ENCODE measurements around the gene NRG3.

NRG3 gene

DNA sequence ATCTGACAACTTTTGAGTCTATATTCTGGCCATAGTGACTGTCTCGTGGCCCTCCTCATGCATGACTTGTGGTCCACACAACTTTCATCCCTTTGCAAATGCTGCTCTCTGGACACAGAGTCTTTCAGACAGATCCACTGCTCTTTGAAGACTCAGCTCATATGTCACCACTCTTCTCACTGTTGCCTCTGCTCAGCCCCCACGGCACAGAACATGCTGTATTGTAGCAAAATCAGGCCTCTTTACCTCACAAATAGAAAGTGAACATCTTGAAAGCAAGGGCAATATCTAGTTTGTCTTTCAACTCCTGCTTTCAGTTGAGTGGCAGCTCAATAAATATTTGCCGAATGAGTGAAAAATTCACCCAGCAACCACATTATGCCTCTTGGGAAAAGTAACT is 443.5 kb downstream of the NRG3 start:
- Histone ChIP-seq H3K79me1 (ENCODE audit: low read length) (no peaks in the 10 kb centered on the region), H4K91ac (ENCODE audit: low read depth, low read length) (no peak overlapping the region), H3K4ac (ENCODE audit: low read depth, low read length) (no peak overlapping the region), H3K9ac (ENCODE audit: low read length) (no peak overlapping the region), H3K4me2 (ENCODE audit: low read length) (no peak overlapping the region), H4K8ac (ENCODE audit: low read depth, low read length) (no peak overlapping the region), H4K12ac (ENCODE audit: low read depth, low read length) (no peak overlapping the region), H2BK120ac (ENCODE audit: insufficient read depth, low read length, poor library complexity) (no peak overlapping the region), H2BK12ac (ENCODE audit: low read length) (no peak overlapping the region), H3K18ac (ENCODE audit: low read length) (no peak overlapping the region), H3K4me3 (ENCODE audit: low read depth, low read length) (no peak overlapping the region), H3K4me1 (ENCODE audit: control insufficient read depth in 1 of 2, insufficient read depth in 2 of 2, low read length in 2 of 2) (no peaks in the 10 kb centered on the region), H2AFZ (ENCODE audit: insufficient read depth, low read length, poor library complexity) (no peak overlapping the region), H3K14ac (ENCODE audit: low read length) (no peak overlapping the region), H3K23ac (ENCODE audit: low read length) (no peak overlapping the region), H3K27ac (ENCODE audit: low read depth, low read length) (no peak overlapping the region), H3K79me2 (ENCODE audit: control insufficient read depth, insufficient read depth, low read length, poor library complexity) (no peaks in the 10 kb centered on the region), H2BK5ac (ENCODE audit: low read depth, low read length, poor library complexity) (no peak overlapping the region), H2AK5ac (ENCODE audit: low read length) (no peak overlapping the region), H3K27me3 (ENCODE audit: insufficient read depth, low read length) (no peaks in the 10 kb centered on the region), H3K36me3 (ENCODE audit: control insufficient read depth in 1 of 2, insufficient read depth in 2 of 2, low read length in 2 of 2) (no peaks in the 10 kb centered on the region), H3K9me3 (ENCODE audit: insufficient read depth, low read depth, low read length) (no peaks in the 10 kb centered on the region)
- whole genome bisulfite sequencing (ENCODE audit: extremely low coverage, insufficient coverage, insufficient read length): no CpG with 5 or more reads among the region's 3 CpGs
- no peak for DNase-seq

DNA sequence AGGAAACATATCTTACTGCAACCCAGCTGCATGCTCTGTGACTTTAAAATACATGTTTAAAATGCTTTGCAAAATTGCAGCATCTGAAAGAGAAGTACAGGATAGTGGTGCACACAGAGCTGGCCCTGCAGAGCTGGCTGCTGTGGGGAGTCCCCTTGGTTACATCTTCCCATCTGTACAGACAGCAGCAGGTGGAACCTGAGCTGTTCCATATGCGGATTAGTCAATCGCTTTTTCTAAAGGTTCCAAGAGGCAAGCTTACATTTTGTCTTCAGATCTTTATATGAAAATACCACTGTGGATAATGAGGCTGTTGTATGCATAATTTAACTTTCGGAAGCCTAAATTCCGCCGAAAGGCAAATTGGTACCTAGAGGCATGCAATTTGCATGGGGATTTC is 444.1 kb downstream of the NRG3 start:
- Histone ChIP-seq H3K79me2 (ENCODE audit: control insufficient read depth, insufficient read depth, low read length, poor library complexity) (no peaks in the 10 kb centered on the region), H3K27me3 (ENCODE audit: insufficient read depth, low read length) (no peaks in the 10 kb centered on the region), H3K4me2 (ENCODE audit: low read length) (no peak overlapping the region), H2AFZ (ENCODE audit: insufficient read depth, low read length, poor library complexity) (no peak overlapping the region), H3K4me1 (ENCODE audit: control insufficient read depth in 1 of 2, insufficient read depth in 2 of 2, low read length in 2 of 2) (no peaks in the 10 kb centered on the region), H2AK5ac (ENCODE audit: low read length) (no peak overlapping the region), H4K8ac (ENCODE audit: low read depth, low read length) (no peak overlapping the region), H3K9ac (ENCODE audit: low read length) (no peak overlapping the region), H4K12ac (ENCODE audit: low read depth, low read length) (no peak overlapping the region), H3K18ac (ENCODE audit: low read length) (no peak overlapping the region), H3K36me3 (ENCODE audit: control insufficient read depth in 1 of 2, insufficient read depth in 2 of 2, low read length in 2 of 2) (no peaks in the 10 kb centered on the region), H3K79me1 (ENCODE audit: low read length) (no peaks in the 10 kb centered on the region), H3K4ac (ENCODE audit: low read depth, low read length) (no peak overlapping the region), H3K23ac (ENCODE audit: low read length) (no peak overlapping the region), H3K14ac (ENCODE audit: low read length) (no peak overlapping the region), H2BK5ac (ENCODE audit: low read depth, low read length, poor library complexity) (no peak overlapping the region), H2BK12ac (ENCODE audit: low read length) (no peak overlapping the region), H3K27ac (ENCODE audit: low read depth, low read length) (no peak overlapping the region), H3K9me3 (ENCODE audit: insufficient read depth, low read depth, low read length) (no peaks in the 10 kb centered on the region), H4K91ac (ENCODE audit: low read depth, low read length) (no peak overlapping the region), H2BK120ac (ENCODE audit: insufficient read depth, low read length, poor library complexity) (no peak overlapping the region), H3K4me3 (ENCODE audit: low read depth, low read length) (no peak overlapping the region)
- DNase-seq: no peak
- no CpG with 5 or more reads among the region's 5 CpGs for WGBS (ENCODE audit: extremely low coverage, insufficient coverage, insufficient read length)

DNA sequence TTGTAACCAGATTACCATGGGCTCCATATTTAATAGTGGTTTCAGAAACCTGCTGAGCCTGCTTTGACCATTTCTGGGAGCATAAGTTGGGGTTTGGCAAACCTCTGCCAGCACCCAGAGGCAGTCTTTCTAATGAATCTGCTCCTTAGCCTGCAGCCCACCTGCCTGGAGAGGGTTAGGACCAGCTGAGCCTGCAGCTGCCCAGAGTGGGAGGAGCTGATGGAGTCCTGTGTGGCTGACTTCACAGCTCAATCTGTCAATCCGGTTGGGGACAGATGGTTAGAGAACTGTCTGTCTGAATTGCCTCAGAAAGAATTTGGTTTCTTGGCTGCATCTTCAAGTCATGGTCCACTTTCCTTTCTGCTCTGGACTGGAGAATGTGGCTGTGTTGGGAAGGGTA is 444.6 kb downstream of the NRG3 start:
- Histone ChIP-seq H3K36me3 (ENCODE audit: control insufficient read depth in 1 of 2, insufficient read depth in 2 of 2, low read length in 2 of 2) (no peaks in the 10 kb centered on the region), H2AK5ac (ENCODE audit: low read length) (no peak overlapping the region), H2BK12ac (ENCODE audit: low read length) (no peak overlapping the region), H4K12ac (ENCODE audit: low read depth, low read length) (no peak overlapping the region), H3K4ac (ENCODE audit: low read depth, low read length) (no peak overlapping the region), H3K79me1 (ENCODE audit: low read length) (no peaks in the 10 kb centered on the region), H3K4me2 (ENCODE audit: low read length) (no peak overlapping the region), H2BK120ac (ENCODE audit: insufficient read depth, low read length, poor library complexity) (no peak overlapping the region), H3K14ac (ENCODE audit: low read length) (no peak overlapping the region), H4K8ac (ENCODE audit: low read depth, low read length) (no peak overlapping the region), H3K9me3 (ENCODE audit: insufficient read depth, low read depth, low read length) (no peaks in the 10 kb centered on the region), H2BK5ac (ENCODE audit: low read depth, low read length, poor library complexity) (no peak overlapping the region), H3K27ac (ENCODE audit: low read depth, low read length) (no peak overlapping the region), H3K4me1 (ENCODE audit: control insufficient read depth in 1 of 2, insufficient read depth in 2 of 2, low read length in 2 of 2) (no peaks in the 10 kb centered on the region), H3K79me2 (ENCODE audit: control insufficient read depth, insufficient read depth, low read length, poor library complexity) (no peaks in the 10 kb centered on the region), H3K23ac (ENCODE audit: low read length) (no peak overlapping the region), H3K4me3 (ENCODE audit: low read depth, low read length) (no peak overlapping the region), H4K91ac (ENCODE audit: low read depth, low read length) (no peak overlapping the region), H2AFZ (ENCODE audit: insufficient read depth, low read length, poor library complexity) (no peak overlapping the region), H3K27me3 (ENCODE audit: insufficient read depth, low read length) (no peaks in the 10 kb centered on the region), H3K9ac (ENCODE audit: low read length) (no peak overlapping the region), H3K18ac (ENCODE audit: low read length) (no peak overlapping the region)
- DNase-seq: no peak
- no CpG with 5 or more reads among the region's 1 CpG for WGBS (ENCODE audit: extremely low coverage, insufficient coverage, insufficient read length)

DNA sequence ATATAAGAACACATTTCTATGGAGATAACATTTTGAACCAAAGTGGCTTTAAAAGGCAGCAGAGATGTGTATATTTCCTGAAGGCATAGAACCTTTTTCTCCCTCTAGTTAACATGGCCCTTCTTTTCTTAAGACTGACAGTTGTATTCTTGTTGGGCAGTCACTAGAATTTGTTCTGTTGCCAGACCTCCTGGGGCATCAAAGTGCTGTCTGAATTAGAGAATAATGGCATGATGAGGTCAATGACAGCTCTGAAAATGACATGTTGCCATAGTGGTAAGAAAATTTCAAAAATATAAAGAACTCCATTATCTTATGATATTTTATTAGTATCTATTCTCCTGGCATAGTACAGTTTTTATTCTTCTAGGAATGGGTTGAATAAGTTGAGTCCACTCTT is 446.7 kb downstream of the NRG3 start:
- no peak overlapping the region for H3K4me3 ChIP-seq (ENCODE audit: low read depth, low read length)
- no peaks in the 10 kb centered on the region for H3K79me1 ChIP-seq (ENCODE audit: low read length)

DNA sequence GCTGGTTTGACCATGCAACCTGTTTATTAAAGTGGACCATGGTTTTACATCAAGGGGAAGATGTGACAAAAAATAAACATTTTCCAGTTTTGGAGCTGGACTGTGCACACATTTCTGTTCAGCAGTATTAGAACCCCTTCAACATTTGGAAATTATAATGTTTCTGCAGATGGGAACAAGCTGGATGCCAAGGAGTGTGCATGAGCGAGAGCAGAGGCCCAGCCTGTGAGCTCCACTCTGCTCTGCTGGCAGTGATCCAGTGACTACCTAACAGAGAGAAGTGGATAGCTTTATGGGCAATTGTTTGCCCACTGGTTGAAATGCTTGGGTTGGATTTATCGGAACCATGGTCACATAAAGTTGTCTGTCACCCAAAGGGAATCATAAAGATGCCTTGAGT is 456.7 kb downstream of the NRG3 start:
- no peak overlapping the region for H3K14ac ChIP-seq (ENCODE audit: low read length)
- no peak for DNase-seq
- no peak overlapping the region for H3K4me2 ChIP-seq (ENCODE audit: low read length)
- no peaks in the 10 kb centered on the region for H3K79me2 ChIP-seq (ENCODE audit: control insufficient read depth, insufficient read depth, low read length, poor library complexity)
- H4K8ac ChIP-seq (ENCODE audit: low read depth, low read length): no peak overlapping the region
- H2BK5ac ChIP-seq (ENCODE audit: low read depth, low read length, poor library complexity): no peak overlapping the region
- no peaks in the 10 kb centered on the region for H3K79me1 ChIP-seq (ENCODE audit: low read length)
- H2AK5ac ChIP-seq (ENCODE audit: low read length): no peak overlapping the region
- no peak overlapping the region for H3K27ac ChIP-seq (ENCODE audit: low read depth, low read length)
- H2AFZ ChIP-seq (ENCODE audit: insufficient read depth, low read length, poor library complexity): no peak overlapping the region
- no peak overlapping the region for H3K23ac ChIP-seq (ENCODE audit: low read length)
- no peaks in the 10 kb centered on the region for H3K36me3 ChIP-seq (ENCODE audit: control insufficient read depth in 1 of 2, insufficient read depth in 2 of 2, low read length in 2 of 2)
- no peaks in the 10 kb centered on the region for H3K4me1 ChIP-seq (ENCODE audit: control insufficient read depth in 1 of 2, insufficient read depth in 2 of 2, low read length in 2 of 2)
- no peak overlapping the region for H2BK12ac ChIP-seq (ENCODE audit: low read length)
- H3K4ac ChIP-seq (ENCODE audit: low read depth, low read length): no peak overlapping the region
- H4K12ac ChIP-seq (ENCODE audit: low read depth, low read length): no peak overlapping the region
- no CpG with 5 or more reads among the region's 2 CpGs for WGBS (ENCODE audit: extremely low coverage, insufficient coverage, insufficient read length)
- H3K9me3 ChIP-seq (ENCODE audit: insufficient read depth, low read depth, low read length): no peaks in the 10 kb centered on the region
- H3K18ac ChIP-seq (ENCODE audit: low read length): no peak overlapping the region
- H4K91ac ChIP-seq (ENCODE audit: low read depth, low read length): no peak overlapping the region
- no peak overlapping the region for H3K4me3 ChIP-seq (ENCODE audit: low read depth, low read length)
- no peak overlapping the region for H2BK120ac ChIP-seq (ENCODE audit: insufficient read depth, low read length, poor library complexity)
- H3K9ac ChIP-seq (ENCODE audit: low read length): no peak overlapping the region
- H3K27me3 ChIP-seq (ENCODE audit: insufficient read depth, low read length): no peaks in the 10 kb centered on the region

More for the DNA sequence above, 446.7 kb downstream of the NRG3 start:
- no peaks in the 10 kb centered on the region for H3K27me3 ChIP-seq (ENCODE audit: insufficient read depth, low read length)
- no peak overlapping the region for H2BK5ac ChIP-seq (ENCODE audit: low read depth, low read length, poor library complexity)
- H3K4me2 ChIP-seq (ENCODE audit: low read length): no peak overlapping the region
- no peaks in the 10 kb centered on the region for H3K79me2 ChIP-seq (ENCODE audit: control insufficient read depth, insufficient read depth, low read length, poor library complexity)
- H3K14ac ChIP-seq (ENCODE audit: low read length): no peak overlapping the region
- H2BK12ac ChIP-seq (ENCODE audit: low read length): no peak overlapping the region
- H4K12ac ChIP-seq (ENCODE audit: low read depth, low read length): no peak overlapping the region
- H3K4ac ChIP-seq (ENCODE audit: low read depth, low read length): no peak overlapping the region
- H3K27ac ChIP-seq (ENCODE audit: low read depth, low read length): no peak overlapping the region
- no peaks in the 10 kb centered on the region for H3K4me1 ChIP-seq (ENCODE audit: control insufficient read depth in 1 of 2, insufficient read depth in 2 of 2, low read length in 2 of 2)
- H3K9me3 ChIP-seq (ENCODE audit: insufficient read depth, low read depth, low read length): no peaks in the 10 kb centered on the region
- H3K36me3 ChIP-seq (ENCODE audit: control insufficient read depth in 1 of 2, insufficient read depth in 2 of 2, low read length in 2 of 2): no peaks in the 10 kb centered on the region
- H2BK120ac ChIP-seq (ENCODE audit: insufficient read depth, low read length, poor library complexity): no peak overlapping the region
- H2AFZ ChIP-seq (ENCODE audit: insufficient read depth, low read length, poor library complexity): no peak overlapping the region
- H3K9ac ChIP-seq (ENCODE audit: low read length): no peak overlapping the region
- H4K91ac ChIP-seq (ENCODE audit: low read depth, low read length): no peak overlapping the region
- no peak overlapping the region for H4K8ac ChIP-seq (ENCODE audit: low read depth, low read length)
- DNase-seq: no peak
- H2AK5ac ChIP-seq (ENCODE audit: low read length): no peak overlapping the region
- H3K18ac ChIP-seq (ENCODE audit: low read length): no peak overlapping the region
- no peak overlapping the region for H3K23ac ChIP-seq (ENCODE audit: low read length)
